PC-3 (cell line): ENCODE results near the gene TMEM59.

Experiments used
- EZH2phosphoT487 ChIP-seq: fragments of 300-600 bp; sonication (generic); IDR thresholded peaks from 2 replicates; pipeline ENCODE4 v1.6.1; 2018; ENCODE audit warnings: mild to moderate bottlenecking, antibody characterized with exemption, low read length, borderline replicate concordance
- TF ChIP-seq, protein P1 (sequence below): fragments of 300-600 bp; sonication (generic); conservative IDR thresholded peaks from 2 replicates; pipeline ENCODE4 v1.5.1; 2017; ENCODE audit warnings: antibody characterized with exemption, low read depth, mild to moderate bottlenecking, low read length

DNA sequence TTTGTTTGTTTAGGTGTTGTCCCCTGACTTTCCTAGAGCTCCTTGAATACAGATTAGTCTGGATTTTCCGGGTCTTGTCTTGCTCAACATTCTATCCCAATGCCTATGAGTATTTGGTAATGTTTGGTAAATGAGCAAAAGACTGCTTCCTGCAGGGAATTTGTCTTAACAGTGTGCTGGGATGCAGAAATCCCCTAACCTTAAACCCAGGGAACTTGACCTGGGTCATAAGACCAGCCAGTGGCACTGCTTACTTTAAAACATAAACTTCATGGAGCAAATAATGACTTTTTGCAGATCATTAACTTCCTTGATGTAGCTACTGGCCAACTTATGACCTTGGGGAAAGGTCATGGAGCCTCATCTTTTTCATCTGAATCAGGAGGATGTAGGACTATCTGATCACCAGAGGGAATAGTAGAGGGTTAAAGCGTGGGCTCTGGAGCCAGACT lies 27.6 kb upstream of the TMEM59 start:
- TF ChIP-seq, protein P1, sequence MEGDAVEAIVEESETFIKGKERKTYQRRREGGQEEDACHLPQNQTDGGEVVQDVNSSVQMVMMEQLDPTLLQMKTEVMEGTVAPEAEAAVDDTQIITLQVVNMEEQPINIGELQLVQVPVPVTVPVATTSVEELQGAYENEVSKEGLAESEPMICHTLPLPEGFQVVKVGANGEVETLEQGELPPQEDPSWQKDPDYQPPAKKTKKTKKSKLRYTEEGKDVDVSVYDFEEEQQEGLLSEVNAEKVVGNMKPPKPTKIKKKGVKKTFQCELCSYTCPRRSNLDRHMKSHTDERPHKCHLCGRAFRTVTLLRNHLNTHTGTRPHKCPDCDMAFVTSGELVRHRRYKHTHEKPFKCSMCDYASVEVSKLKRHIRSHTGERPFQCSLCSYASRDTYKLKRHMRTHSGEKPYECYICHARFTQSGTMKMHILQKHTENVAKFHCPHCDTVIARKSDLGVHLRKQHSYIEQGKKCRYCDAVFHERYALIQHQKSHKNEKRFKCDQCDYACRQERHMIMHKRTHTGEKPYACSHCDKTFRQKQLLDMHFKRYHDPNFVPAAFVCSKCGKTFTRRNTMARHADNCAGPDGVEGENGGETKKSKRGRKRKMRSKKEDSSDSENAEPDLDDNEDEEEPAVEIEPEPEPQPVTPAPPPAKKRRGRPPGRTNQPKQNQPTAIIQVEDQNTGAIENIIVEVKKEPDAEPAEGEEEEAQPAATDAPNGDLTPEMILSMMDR = no peak
- TF ChIP-seq EZH2phosphoT487 = no peak
